ENCODE results near the gene ACBD3. TPM values are rescaled to one million over a fixed set of nuclear protein-coding genes. Genes with fewer than 3 reads are reported as not detected.
A peak's percentile ranks its signal among the peaks of the same experiment; 100 is the strongest.

Gene ACBD3
- total RNA-seq, 1 experiment from 2014 or later, result 41.7 TPM

- no peaks in the 10 kb centered on the region for H3K4me1 ChIP-seq
- no peak for TF ChIP-seq CTCF (IDR thresholded peaks at IDR 0.05; ENCODE audit: insufficient read depth in 1 of 2, low read depth in 1 of 2, low read length in 1 of 2, severe bottlenecking in 1 of 2, unreplicated experiment in 1 of 2)
- H3K4me3 ChIP-seq (ENCODE audit: low read depth, low read length), result no peak overlapping the region
- H3K27ac Mint-ChIP-seq (ENCODE audit: unreplicated experiment), result no peak overlapping the region
- peak overlapping the region; percentile 62 for H3K4me3 Mint-ChIP-seq (ENCODE audit: unreplicated experiment)
- no peaks in the 10 kb centered on the region for H3K9me3 ChIP-seq
- no peaks in the 10 kb centered on the region for H3K9me3 Mint-ChIP-seq (ENCODE audit: unreplicated experiment)
- no peaks in the 10 kb centered on the region for H3K36me3 ChIP-seq (ENCODE audit: control insufficient read depth, insufficient read depth, low read length)
- intact Hi-C loops (cut with micrococcal nuclease; ENCODE audit: unreplicated experiment), result loop anchor here (10.0 kb wide), 1 partner anchor 112 kb away; no protein-coding TSS in a partner anchor
- H3K36me3 Mint-ChIP-seq (ENCODE audit: insufficient read depth, unreplicated experiment), result peaks cover 5% of the 10 kb centered on the region
- no TSS peak for BruUV-seq (replicated peaks)
- H3K4me1 Mint-ChIP-seq (ENCODE audit: low read depth, unreplicated experiment), result no peaks in the 10 kb centered on the region
- ChIA-PET CTCF (interaction anchor here (1.0 kb wide), 1 partner anchor 97 kb away, joined by 5 read pairs; no protein-coding TSS in a partner anchor), POLR2A (no interaction called here)
- no peak for DNase-seq
- H3K27me3 ChIP-seq (replicated peaks; ENCODE audit: control insufficient read depth, insufficient read depth, low read length), result no peaks in the 10 kb centered on the region
- no peaks in the 10 kb centered on the region for H3K27me3 Mint-ChIP-seq (ENCODE audit: insufficient read depth, unreplicated experiment)
Measured at GRCh38 chr1:226222686-226223085, 36.1 kb upstream of the ACBD3 start.

DNA sequence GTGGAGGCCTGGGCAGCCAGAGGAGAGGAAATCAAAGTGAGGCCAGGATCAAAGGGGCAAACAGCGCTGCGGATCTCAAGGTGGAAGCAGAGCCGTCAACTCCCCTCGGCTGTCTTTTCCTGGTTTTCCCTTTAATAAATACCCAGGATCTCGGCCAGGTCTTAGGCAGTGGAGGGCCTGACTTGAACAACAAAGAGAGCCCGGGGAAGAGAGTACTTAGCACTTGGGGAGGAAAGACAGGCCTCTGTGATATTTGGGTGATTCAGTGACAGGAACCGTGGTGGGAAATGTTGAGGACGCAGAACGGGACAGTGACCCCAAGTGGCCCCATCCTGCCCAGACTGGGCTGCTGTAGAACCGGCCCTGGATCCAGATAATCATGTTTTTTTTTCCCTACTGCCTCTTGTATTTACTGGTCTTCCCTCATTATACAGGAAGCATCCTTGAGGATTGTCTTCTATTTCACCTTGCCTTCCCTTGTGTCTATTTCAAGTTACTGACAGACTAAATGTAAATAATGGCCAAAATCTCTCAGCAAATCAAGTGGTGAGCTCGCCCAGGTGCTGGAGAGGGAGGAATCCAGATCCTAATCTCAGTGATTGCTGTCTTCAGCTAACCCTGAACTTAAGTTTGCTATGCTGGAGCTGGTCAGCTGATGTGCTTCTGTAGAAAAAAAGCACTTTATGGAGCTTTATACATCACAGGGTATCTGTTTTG, 34.1 kb upstream of the ACBD3 start:
- Histone ChIP-seq H3K36me3 (ENCODE audit: control insufficient read depth, insufficient read depth, low read length) (no peaks in the 10 kb centered on the region), H3K4me1 (no peaks in the 10 kb centered on the region), H3K27me3 (replicated peaks; ENCODE audit: control insufficient read depth, insufficient read depth, low read length) (no peaks in the 10 kb centered on the region), H3K4me3 (ENCODE audit: low read depth, low read length) (no peak overlapping the region), H3K9me3 (no peaks in the 10 kb centered on the region)
- Mint-ChIP-seq H3K4me3 (ENCODE audit: unreplicated experiment) (no peak overlapping the region), H3K36me3 (ENCODE audit: insufficient read depth, unreplicated experiment) (peaks cover 5% of the 10 kb centered on the region), H3K9me3 (ENCODE audit: unreplicated experiment) (no peaks in the 10 kb centered on the region), H3K4me1 (ENCODE audit: low read depth, unreplicated experiment) (no peaks in the 10 kb centered on the region), H3K27ac (ENCODE audit: unreplicated experiment) (no peak overlapping the region), H3K27me3 (ENCODE audit: insufficient read depth, unreplicated experiment) (no peaks in the 10 kb centered on the region)
- ChIA-PET CTCF (interaction anchor here (0.8 kb wide), 1 partner anchor 20 kb away, joined by 3 read pairs; no protein-coding TSS in a partner anchor), POLR2A (no interaction called here)
- no peak for DNase-seq
- TF ChIP-seq CTCF (IDR thresholded peaks at IDR 0.05; ENCODE audit: insufficient read depth in 1 of 2, low read depth in 1 of 2, low read length in 1 of 2, severe bottlenecking in 1 of 2, unreplicated experiment in 1 of 2), result no peak
- no TSS peak for BruUV-seq (replicated peaks)
- intact Hi-C loops (cut with micrococcal nuclease; ENCODE audit: unreplicated experiment), result loop anchor here (10.0 kb wide), 1 partner anchor 114 kb away; no protein-coding TSS in a partner anchor

DNA sequence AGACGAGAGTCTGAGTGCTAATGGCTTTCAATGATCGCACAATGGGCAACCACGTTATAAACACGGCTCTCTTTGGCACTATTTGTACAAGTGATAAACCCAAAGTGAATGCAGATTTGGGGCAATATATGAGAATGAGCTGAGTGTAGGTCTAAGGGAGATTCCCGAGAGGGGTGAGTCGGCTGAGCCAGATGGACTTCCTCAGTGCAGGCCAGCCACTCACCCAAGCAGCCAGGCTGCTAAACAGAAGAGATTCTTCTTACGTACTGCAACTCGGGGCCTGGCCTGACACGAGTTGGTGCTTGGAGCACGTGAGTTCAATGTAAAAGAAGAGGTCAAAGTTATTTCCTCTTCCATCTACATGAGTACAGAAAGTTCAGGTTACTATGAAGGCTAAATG, 30.7 kb upstream of the ACBD3 start:
- Mint-ChIP-seq H3K4me3 (ENCODE audit: unreplicated experiment) (no peak overlapping the region), H3K27ac (ENCODE audit: unreplicated experiment) (no peak overlapping the region), H3K4me1 (ENCODE audit: low read depth, unreplicated experiment) (no peaks in the 10 kb centered on the region), H3K36me3 (ENCODE audit: insufficient read depth, unreplicated experiment) (no peaks in the 10 kb centered on the region), H3K27me3 (ENCODE audit: insufficient read depth, unreplicated experiment) (no peaks in the 10 kb centered on the region), H3K9me3 (ENCODE audit: unreplicated experiment) (no peaks in the 10 kb centered on the region)
- Histone ChIP-seq H3K4me3 (ENCODE audit: low read depth, low read length) (no peak overlapping the region), H3K36me3 (ENCODE audit: control insufficient read depth, insufficient read depth, low read length) (no peaks in the 10 kb centered on the region), H3K27me3 (replicated peaks; ENCODE audit: control insufficient read depth, insufficient read depth, low read length) (no peaks in the 10 kb centered on the region), H3K9me3 (no peaks in the 10 kb centered on the region), H3K4me1 (no peaks in the 10 kb centered on the region)
- intact Hi-C loops (cut with micrococcal nuclease; ENCODE audit: unreplicated experiment), result no loop called here
- TF ChIP-seq CTCF (IDR thresholded peaks at IDR 0.05; ENCODE audit: insufficient read depth in 1 of 2, low read depth in 1 of 2, low read length in 1 of 2, severe bottlenecking in 1 of 2, unreplicated experiment in 1 of 2), result no peak
- no peak for DNase-seq
- no TSS peak for BruUV-seq (replicated peaks)
- POLR2A ChIA-PET, result no interaction called here
- CTCF ChIA-PET, result no interaction called here

Measured in Caco-2 (cell line).